GM19351 (cell line): Measurements from ENCODE around the gene ISOC1.

Experiments used
- ATAC-seq: cut with Tn5 transposase; IDR thresholded peaks from one replicate; pipeline ENCODE4 v1.9.1; 2021; ENCODE audit warnings: mild to moderate bottlenecking, moderate library complexity; ENCODE audit not compliant: unreplicated experiment

ISOC1 gene

GRCh38 chr5:129094087-129094923, at the start of gene ISOC1:
Gene ISOC1 (plus strand): TSS chr5:129094749. CDS start chr5:129094767, 18 bp downstream.
- ATAC-seq: peak; percentile 82

GRCh38 chr5:129046151-129046550, 48.4 kb upstream of the ISOC1 start:
- no peak for ATAC-seq

GRCh38 chr5:129048509-129048908, 46.0 kb upstream of the ISOC1 start:
- no peak for ATAC-seq

- ATAC-seq: no peak
Observed at GRCh38 chr5:129049126-129049799, 45.3 kb upstream of the ISOC1 start.

GRCh38 chr5:129051283-129051682, 43.3 kb upstream of the ISOC1 start:
- no peak for ATAC-seq

- no peak for ATAC-seq
Observed at GRCh38 chr5:129053438-129053837, 41.1 kb upstream of the ISOC1 start.

GRCh38 chr5:129057329-129057728, 37.2 kb upstream of the ISOC1 start:
- ATAC-seq: no peak

- ATAC-seq: no peak
Observed at GRCh38 chr5:129061849-129062248, 32.7 kb upstream of the ISOC1 start.

GRCh38 chr5:129063483-129064113, 31.0 kb upstream of the ISOC1 start:
- no peak for ATAC-seq

- ATAC-seq: no peak
Observed at GRCh38 chr5:129065721-129066120, 28.8 kb upstream of the ISOC1 start.

- ATAC-seq: no peak
Observed at GRCh38 chr5:129067745-129068144, 26.8 kb upstream of the ISOC1 start.

GRCh38 chr5:129069292-129069691, 25.3 kb upstream of the ISOC1 start:
- peak; percentile 62 for ATAC-seq

- no peak for ATAC-seq
Observed at GRCh38 chr5:129073111-129073510, 21.4 kb upstream of the ISOC1 start.

GRCh38 chr5:129074903-129075302, 19.6 kb upstream of the ISOC1 start:
- ATAC-seq: no peak

GRCh38 chr5:129077433-129078075, 17.0 kb upstream of the ISOC1 start:
- ATAC-seq: no peak

GRCh38 chr5:129078247-129078646, 16.3 kb upstream of the ISOC1 start:
- no peak for ATAC-seq

GRCh38 chr5:129078660-129079059, 15.9 kb upstream of the ISOC1 start:
- no peak for ATAC-seq

- no peak for ATAC-seq
Observed at GRCh38 chr5:129079496-129079895, 15.1 kb upstream of the ISOC1 start.

- no peak for ATAC-seq
Observed at GRCh38 chr5:129080766-129081165, 13.8 kb upstream of the ISOC1 start.

- ATAC-seq: no peak
Observed at GRCh38 chr5:129082225-129083136, 12.1 kb upstream of the ISOC1 start.
